ENCODE measurements around the gene SEMA5A.

The SEMA5A gene

DNA sequence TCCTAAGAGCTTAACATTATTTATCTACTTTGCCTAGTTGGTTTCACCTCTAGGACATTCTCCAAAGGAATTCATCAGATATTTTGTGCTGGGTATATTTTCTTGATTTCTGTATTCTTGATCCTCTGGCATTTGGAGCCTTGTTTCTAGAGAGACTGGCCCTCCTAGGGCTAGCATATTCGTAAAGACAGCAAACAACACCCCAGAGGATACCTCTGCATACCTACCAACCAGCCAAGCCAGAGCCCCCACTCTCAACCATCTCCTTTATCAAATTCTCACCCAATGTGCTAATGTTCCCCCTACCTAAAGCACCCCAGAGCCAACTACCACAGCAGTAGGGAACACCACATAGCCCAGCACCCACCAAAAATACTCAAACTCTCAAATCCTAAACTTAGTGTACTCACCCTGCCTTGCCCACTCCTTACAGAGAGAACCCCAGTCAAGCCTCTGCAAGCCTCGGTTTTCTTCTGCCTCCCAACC, 149.5 kb downstream of the SEMA5A start:
- peak overlapping the region; percentile 52 for H3K27ac Mint-ChIP-seq
- H3K36me3 Mint-ChIP-seq (ENCODE audit: low read depth) = peaks cover 19% of the 10 kb centered on the region
- no peak for DNase-seq
- H3K27me3 Mint-ChIP-seq (ENCODE audit: low read depth, poor library complexity) = peaks cover 4% of the 10 kb centered on the region
- H3K4me1 Mint-ChIP-seq = peaks cover 14% of the 10 kb centered on the region
- H3K9me3 Mint-ChIP-seq = peaks cover 16% of the 10 kb centered on the region
- H3K4me3 Mint-ChIP-seq = no peak overlapping the region
- TF ChIP-seq, protein P1, sequence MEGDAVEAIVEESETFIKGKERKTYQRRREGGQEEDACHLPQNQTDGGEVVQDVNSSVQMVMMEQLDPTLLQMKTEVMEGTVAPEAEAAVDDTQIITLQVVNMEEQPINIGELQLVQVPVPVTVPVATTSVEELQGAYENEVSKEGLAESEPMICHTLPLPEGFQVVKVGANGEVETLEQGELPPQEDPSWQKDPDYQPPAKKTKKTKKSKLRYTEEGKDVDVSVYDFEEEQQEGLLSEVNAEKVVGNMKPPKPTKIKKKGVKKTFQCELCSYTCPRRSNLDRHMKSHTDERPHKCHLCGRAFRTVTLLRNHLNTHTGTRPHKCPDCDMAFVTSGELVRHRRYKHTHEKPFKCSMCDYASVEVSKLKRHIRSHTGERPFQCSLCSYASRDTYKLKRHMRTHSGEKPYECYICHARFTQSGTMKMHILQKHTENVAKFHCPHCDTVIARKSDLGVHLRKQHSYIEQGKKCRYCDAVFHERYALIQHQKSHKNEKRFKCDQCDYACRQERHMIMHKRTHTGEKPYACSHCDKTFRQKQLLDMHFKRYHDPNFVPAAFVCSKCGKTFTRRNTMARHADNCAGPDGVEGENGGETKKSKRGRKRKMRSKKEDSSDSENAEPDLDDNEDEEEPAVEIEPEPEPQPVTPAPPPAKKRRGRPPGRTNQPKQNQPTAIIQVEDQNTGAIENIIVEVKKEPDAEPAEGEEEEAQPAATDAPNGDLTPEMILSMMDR (IDR thresholded peaks at IDR 0.05) = no peak

DNA sequence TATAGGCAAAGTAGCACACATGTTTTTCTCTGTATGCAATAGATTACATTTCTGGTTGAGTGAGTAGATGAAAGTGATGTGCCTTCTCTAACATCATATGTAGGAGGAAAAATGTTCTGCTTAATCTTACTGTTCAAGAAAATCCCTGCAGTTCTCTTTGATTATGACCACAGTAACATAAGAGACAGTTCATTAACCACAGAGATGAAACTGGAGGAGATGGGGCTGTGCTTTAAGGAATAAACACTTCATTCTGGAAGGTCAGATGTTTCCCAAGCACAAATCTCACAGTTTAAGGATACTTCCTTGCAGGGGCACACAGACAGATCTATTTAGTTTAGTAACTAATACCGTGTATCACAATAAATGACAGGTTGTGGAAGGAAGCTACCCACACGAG, 150.2 kb downstream of the SEMA5A start:
- no peak for DNase-seq
- H3K36me3 Mint-ChIP-seq (ENCODE audit: low read depth) = peaks cover 13% of the 10 kb centered on the region
- H3K27ac Mint-ChIP-seq = no peak overlapping the region
- H3K9me3 Mint-ChIP-seq = peaks cover 10% of the 10 kb centered on the region
- TF ChIP-seq, protein P1 (IDR thresholded peaks at IDR 0.05) = no peak
- peaks cover 14% of the 10 kb centered on the region for H3K4me1 Mint-ChIP-seq
- peaks cover 4% of the 10 kb centered on the region for H3K27me3 Mint-ChIP-seq (ENCODE audit: low read depth, poor library complexity)
- H3K4me3 Mint-ChIP-seq = no peak overlapping the region

DNA sequence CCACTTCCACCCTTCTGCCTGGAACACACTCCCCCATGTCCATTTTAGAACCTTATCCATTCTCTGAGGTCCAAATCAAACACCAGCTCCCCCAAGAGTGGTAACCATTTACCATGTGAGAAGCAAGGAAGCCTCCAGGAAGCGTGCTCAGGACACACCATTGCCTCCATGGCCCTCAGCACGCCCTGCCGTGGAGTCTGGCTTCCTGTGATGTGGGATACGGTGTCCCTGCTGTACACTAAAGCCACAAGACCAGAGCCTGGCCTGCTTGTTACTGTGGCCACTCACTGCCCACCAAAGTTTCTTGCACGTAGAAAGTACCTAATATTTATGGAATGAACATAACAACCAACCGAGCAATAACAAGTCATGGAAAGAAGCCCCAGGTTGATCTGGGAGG, 151.7 kb downstream of the SEMA5A start:
- Mint-ChIP-seq H3K4me1 (peaks cover 22% of the 10 kb centered on the region), H3K36me3 (ENCODE audit: low read depth) (peaks cover 12% of the 10 kb centered on the region), H3K27ac (no peak overlapping the region), H3K27me3 (ENCODE audit: low read depth, poor library complexity) (no peaks in the 10 kb centered on the region), H3K9me3 (peaks cover 2% of the 10 kb centered on the region), H3K4me3 (no peak overlapping the region)
- DNase-seq = no peak
- TF ChIP-seq, protein P1 (IDR thresholded peaks at IDR 0.05) = no peak

DNA sequence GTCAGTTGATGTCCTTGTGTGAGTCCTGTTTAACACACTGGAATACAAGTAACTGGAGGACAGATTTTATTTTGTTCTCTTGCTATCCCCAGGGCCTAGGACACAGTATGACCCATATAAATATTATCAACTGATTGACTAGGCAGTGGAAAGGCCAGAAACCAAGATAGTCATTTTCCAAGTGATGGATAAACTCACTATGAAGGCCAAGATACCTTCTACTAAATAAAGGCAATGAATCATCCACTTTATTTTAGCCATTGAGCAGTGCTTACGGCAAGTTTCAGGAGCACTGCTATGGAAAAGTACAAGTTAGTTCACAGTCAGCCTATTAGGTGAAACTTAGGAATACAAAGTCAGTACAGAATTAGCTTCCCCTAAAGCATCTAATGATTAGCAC, 153.2 kb downstream of the SEMA5A start:
- DNase-seq = no peak
- Mint-ChIP-seq H3K27me3 (ENCODE audit: low read depth, poor library complexity) (no peaks in the 10 kb centered on the region), H3K4me1 (peaks cover 26% of the 10 kb centered on the region), H3K27ac (no peak overlapping the region), H3K36me3 (ENCODE audit: low read depth) (peaks cover 12% of the 10 kb centered on the region), H3K4me3 (no peak overlapping the region), H3K9me3 (peaks cover 4% of the 10 kb centered on the region)
- TF ChIP-seq, protein P1 (IDR thresholded peaks at IDR 0.05) = no peak

DNA sequence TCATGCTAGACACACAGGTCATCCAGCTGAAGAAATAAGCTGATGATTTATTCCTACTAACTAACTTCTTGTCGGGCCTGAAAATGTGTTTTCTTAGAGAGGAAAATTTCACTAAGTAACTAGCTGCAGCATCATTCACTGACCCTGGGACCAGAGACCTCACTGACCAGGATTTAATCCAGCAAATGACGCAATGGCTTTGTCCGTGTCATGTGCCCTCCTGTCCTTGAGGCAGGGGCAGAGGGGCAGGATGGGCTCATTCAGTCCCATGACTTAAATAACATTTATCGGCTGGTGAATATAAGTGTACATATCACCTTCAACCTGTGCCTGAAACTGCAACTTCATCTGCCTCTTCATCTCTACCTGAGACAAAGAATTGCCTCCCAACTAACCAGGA, 154.8 kb downstream of the SEMA5A start:
- TF ChIP-seq, protein P1 (IDR thresholded peaks at IDR 0.05) = no peak
- peaks cover 26% of the 10 kb centered on the region for H3K36me3 Mint-ChIP-seq (ENCODE audit: low read depth)
- no peak overlapping the region for H3K4me3 Mint-ChIP-seq
- H3K27me3 Mint-ChIP-seq (ENCODE audit: low read depth, poor library complexity) = no peaks in the 10 kb centered on the region
- H3K27ac Mint-ChIP-seq = no peak overlapping the region
- H3K4me1 Mint-ChIP-seq = peaks cover 19% of the 10 kb centered on the region
- no peak for DNase-seq
- H3K9me3 Mint-ChIP-seq = peaks cover 4% of the 10 kb centered on the region

DNA sequence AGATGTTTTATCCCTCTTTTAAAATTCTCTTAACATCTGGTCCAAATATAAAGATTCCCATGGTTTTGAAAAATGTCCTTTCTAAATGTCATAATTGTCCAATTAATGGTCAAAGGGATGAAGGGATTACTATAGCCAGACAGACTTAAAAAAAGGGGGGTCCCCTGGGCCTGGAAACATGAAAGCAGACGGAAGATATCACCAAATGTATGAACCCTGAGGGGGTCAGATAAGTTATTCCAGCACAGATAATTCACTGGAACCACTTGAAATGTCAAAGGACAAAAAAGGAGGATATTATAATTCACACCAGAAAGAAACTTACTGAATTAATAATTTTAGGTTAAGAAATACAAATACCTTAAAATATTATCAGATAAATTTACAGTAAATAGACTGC, 155.8 kb downstream of the SEMA5A start:
- TF ChIP-seq, protein P1 (IDR thresholded peaks at IDR 0.05) = no peak
- no peak for DNase-seq
- Mint-ChIP-seq H3K4me3 (no peak overlapping the region), H3K9me3 (peaks cover 4% of the 10 kb centered on the region), H3K27me3 (ENCODE audit: low read depth, poor library complexity) (no peaks in the 10 kb centered on the region), H3K4me1 (peaks cover 12% of the 10 kb centered on the region), H3K27ac (no peak overlapping the region), H3K36me3 (ENCODE audit: low read depth) (peaks cover 30% of the 10 kb centered on the region)

Measured in nephron progenitor cell (in vitro differentiated cells).